Mucosa of descending colon (tissue), 3 donors: ENCODE data around the gene S100A6. TPM values are rescaled to one million over a fixed set of nuclear protein-coding genes. Genes with fewer than 3 reads are reported as not detected.
"Not testable (repeated sequence)": the region's sequence is repeated elsewhere in the genome, so short reads cannot be mapped to it uniquely, and the experiment has no call there.

Source experiments
- ATAC-seq: fragments of 200-7000 bp; cut with Tn5 transposase; one replicate; pipeline ENCODE4 v1.9.1; 2020; ENCODE audit warnings: mild to moderate bottlenecking, moderate library complexity
- DNase-seq, 3 donors: peaks; one replicate each; pipeline ENCODE4 v3.0.0-alpha.2; 2020
- H3K36me3 ChIP-seq: fragments of 200-600 bp; one replicate; pipeline ENCODE4 v1.8.0; 2021; ENCODE audit warnings: low read depth, mild to moderate bottlenecking
- H3K4me1 ChIP-seq: fragments of 200-600 bp; one replicate; pipeline ENCODE4 v1.8.0; 2021; ENCODE audit warnings: low read depth, mild to moderate bottlenecking
- H3K4me3 ChIP-seq: fragments of 200-600 bp; one replicate; pipeline ENCODE4 v1.8.0; 2021; ENCODE audit warnings: mild to moderate bottlenecking
- H3K9me3 ChIP-seq: fragments of 200-600 bp; one replicate; pipeline ENCODE4 v1.8.0; 2021; ENCODE audit warnings: mild to moderate bottlenecking
- CTCF ChIP-seq: fragments of 200-600 bp; IDR thresholded peaks from one replicate; pipeline ENCODE4 v1.8.0; 2022; ENCODE audit warnings: antibody characterized with exemption, mild to moderate bottlenecking
- intact Hi-C, 2 donors: fragments of 100-400 bp; cut with DNase I in 1 of 2; cut with micrococcal nuclease in 1 of 2; formaldehyde crosslinking; loops; one replicate each; pipeline versions ENCODE4 v1.11.0 to v1.11.1; 2022; cut with DNase I, micrococcal nuclease
- total RNA-seq, 3 donors: library from RNA; stranded (reverse); fragmentation: NEBNext Ultra II Directional in 2 of 3; extraction: Animal tissue kit (Norgen Biotek cat#: 25700) in 2 of 3; gene quantifications; one replicate each; pipeline versions ENCODE4 v1.2.1 to v1.2.4, GENCODE V29; 2021 to 2023
- donor health status: DM: no; HTN: no; CAD: no; lungs with moderate emphysema.
- donor health status: DM: no; HTN: no; CAD: no.
- donor health status: DM: no; HTN: yes; CAD: no.

The S100A6 gene
- total RNA-seq, 3 donors from 2014 or later, result 1,327 to 1,659 (median 1,382) TPM

DNA sequence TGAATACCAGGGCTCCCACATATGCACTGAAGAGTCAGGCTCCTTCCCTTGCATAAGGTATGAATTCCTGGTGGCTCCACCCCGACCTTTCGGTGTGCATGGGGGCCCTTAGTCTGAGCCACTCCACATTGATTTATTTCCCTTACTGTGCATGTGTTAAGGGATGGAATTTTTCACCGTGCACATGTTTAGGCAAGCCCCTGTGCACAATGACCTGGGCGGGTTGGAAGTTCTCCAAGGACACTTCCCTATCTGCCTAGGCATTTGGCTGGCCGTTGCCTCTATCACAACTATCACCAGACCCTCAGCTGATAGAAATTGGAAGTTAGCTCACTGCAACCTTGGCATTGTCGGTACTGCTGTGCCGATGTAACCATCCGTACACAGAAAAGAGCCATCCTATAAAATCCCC lies 9.7 kb downstream of the S100A6 start:
- TF ChIP-seq CTCF, result no peak
- no peaks in the 10 kb centered on the region for H3K36me3 ChIP-seq
- H3K9me3 ChIP-seq, result no peaks in the 10 kb centered on the region
- H3K4me1 ChIP-seq, result no peaks in the 10 kb centered on the region
- DNase-seq, result peak in 1 of 3 donors; percentile 25
- peak; percentile 43 for ATAC-seq
- H3K4me3 ChIP-seq, result no peak overlapping the region
- intact Hi-C loops, result no loop called here

DNA sequence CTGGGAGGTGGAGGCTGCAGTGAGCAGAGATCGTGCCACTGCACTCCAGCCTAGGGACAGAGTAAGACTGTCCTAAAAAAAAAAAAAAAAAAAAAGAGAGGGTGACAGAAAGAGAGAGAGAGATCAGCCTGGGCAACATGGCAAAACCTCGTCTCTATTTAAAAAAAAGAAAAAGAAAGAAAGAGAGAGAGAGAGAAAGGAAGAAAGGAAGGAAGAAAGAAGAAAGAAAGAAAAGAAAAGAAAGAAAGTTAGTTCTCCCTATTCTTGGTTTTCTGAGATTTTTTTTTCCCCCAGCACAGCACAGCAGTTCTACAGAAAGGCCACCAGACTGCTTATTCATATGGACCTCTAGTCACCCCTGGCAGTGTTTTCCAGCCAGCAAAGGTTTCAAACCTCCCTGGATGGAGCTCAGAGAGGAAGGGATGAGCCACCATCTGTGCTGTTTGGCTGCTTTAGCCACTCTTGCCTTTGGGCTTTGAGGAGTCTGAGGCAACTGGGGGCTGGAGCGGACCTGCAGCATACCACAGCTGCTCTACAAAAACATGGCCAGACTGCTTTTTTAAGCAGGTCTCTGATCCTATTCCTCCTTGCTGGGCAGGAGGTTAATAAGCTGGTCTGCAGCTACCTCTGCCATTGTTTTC lies 10.6 kb downstream of the S100A6 start:
- peaks cover 7% of the 10 kb centered on the region for H3K4me1 ChIP-seq
- ATAC-seq, result no peak
- intact Hi-C loops, result no loop called here
- no peak overlapping the region for H3K4me3 ChIP-seq
- no peaks in the 10 kb centered on the region for H3K36me3 ChIP-seq
- TF ChIP-seq CTCF, result no peak
- no peaks in the 10 kb centered on the region for H3K9me3 ChIP-seq
- DNase-seq, result peak in 1 of 3 donors; percentile 19

- DNase-seq, H3K4me1 ChIP-seq, H3K9me3 ChIP-seq, H3K4me3 ChIP-seq, intact Hi-C loops, ATAC-seq, H3K36me3 ChIP-seq: not testable (repeated sequence)
Observed at GRCh38 chr1:153522353-153523048, 13.3 kb downstream of the S100A6 start.

DNA sequence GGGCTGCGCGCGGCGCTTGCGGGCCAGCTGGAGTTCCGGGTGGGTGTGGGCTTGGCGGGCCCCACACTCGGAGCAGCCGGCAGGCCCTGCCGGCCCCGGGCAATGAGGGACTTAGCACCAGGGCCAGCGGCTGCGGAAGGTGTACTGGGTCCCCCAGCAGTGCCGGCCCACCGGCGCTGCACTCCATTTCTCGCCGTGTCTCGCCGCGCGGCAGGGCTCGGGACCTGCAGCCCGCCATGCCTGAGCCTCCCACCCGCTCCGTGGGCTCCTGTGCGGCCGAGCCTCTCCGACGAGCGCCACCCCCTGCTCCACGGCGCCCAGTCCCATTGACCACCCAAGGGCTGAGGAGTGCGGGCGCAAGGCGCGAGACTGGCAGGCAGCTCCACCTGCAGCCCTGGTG lies 14.0 kb downstream of the S100A6 start:
- intact Hi-C loops, H3K4me3 ChIP-seq, DNase-seq, H3K36me3 ChIP-seq, H3K4me1 ChIP-seq, H3K9me3 ChIP-seq, ATAC-seq: not testable (repeated sequence)

DNA sequence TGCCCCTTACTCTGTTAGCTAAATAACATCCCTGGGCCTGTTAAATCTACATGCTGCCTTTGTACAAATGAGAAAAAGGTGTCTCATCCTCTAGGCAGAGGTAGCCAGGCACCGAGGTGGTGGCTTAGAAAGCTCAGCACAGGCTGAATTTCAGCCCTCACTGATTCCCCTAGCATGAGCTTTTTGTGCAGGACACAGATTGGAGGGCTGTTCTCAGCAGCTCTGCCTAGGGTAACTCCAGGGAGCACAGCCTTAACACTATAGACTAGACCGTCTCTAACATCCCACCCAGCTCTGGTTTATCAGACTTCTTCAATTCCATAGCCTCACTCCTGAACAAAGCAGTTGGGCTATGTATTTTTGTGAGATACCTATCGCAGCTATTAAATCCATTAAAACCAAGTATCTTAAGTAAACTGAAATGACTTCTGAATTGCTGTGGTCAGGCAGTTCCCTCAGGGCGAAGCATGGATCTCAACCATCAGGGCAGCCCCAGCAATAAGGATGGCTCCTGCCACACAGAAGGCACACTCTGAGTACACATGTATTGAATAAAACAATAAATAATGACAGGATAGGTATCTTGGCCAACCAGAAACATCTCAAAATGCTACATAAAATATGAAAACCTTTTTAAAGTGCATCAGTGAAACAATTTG lies 14.8 kb downstream of the S100A6 start:
- intact Hi-C loops, result no loop called here
- ATAC-seq, result no peak
- H3K9me3 ChIP-seq, result no peaks in the 10 kb centered on the region
- H3K36me3 ChIP-seq, result no peaks in the 10 kb centered on the region
- no peak for DNase-seq
- no peak for TF ChIP-seq CTCF
- H3K4me3 ChIP-seq, result no peak overlapping the region
- H3K4me1 ChIP-seq, result peaks cover 14% of the 10 kb centered on the region

DNA sequence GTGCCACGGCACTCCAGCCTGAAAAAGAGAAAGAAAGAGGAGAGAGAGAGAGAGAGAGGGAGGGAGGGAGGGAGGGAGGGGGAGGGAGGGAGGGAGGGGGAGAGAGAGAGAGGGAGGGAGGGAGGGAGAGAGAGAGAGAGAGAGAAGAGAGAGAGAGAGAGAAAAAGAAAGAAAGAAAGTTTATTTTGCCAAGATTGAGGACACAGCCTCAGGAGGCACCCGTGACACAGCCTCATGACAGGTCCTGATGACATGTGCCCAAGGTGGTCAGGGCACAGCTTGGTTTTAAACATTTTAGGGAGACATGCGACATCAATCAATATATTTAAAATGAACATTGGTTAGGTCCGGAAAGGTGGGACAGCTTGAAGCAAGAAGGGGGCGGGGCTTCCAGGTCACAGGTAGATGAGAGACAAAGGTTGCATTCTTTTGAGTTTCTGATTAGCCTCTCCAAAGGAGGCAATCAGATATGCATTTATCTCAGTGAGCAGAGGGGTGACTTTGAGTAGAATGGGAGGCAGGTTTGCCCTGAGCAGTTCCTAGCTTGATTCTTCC lies 15.6 kb downstream of the S100A6 start:
- H3K4me1 ChIP-seq, result peaks cover 20% of the 10 kb centered on the region
- ATAC-seq (peak; percentile 32), DNase-seq (peak; percentile 67 to 83 (median 76))
- H3K36me3 ChIP-seq, H3K4me3 ChIP-seq, H3K9me3 ChIP-seq, intact Hi-C loops: not testable (repeated sequence)

DNA sequence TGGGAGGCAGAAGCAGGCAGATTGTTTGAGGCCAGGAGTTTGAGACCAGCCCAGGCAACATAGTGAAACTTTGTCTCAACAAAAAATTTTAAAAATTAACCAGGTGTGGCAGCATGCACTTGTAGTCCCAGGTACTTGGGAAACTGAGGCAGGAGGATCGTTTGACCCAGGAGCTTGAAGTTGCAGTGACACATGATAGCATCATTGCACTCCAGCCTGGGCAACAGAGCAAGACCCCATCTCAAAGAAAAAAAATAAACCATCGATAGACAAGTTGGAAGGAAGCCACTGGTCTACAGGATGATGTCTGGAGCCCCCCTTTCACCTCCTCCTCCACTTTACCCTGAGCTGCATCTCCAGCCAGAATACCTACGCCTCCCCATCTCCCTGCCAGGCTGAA lies 16.5 kb downstream of the S100A6 start:
- intact Hi-C loops, result loop anchor here in 1 of 2 donors (10.0 kb wide), 1 partner anchor 226 kb away; no protein-coding TSS in a partner anchor
- no peak for TF ChIP-seq CTCF
- Histone ChIP-seq H3K4me3 (no peak overlapping the region), H3K4me1 (peaks cover 25% of the 10 kb centered on the region), H3K9me3 (no peaks in the 10 kb centered on the region), H3K36me3 (no peaks in the 10 kb centered on the region)
- no peak for ATAC-seq
- DNase-seq, result no peak
